ENCODE results near the gene TAF9B.

The TAF9B gene

GRCh38 chrX:78140206-78140605 is 756 bp upstream of the TAF9B start:
- no peak overlapping the region for H3K27ac ChIP-seq (ENCODE audit: low read length)
- H3K4me1 ChIP-seq (ENCODE audit: low read length): peaks cover 7% of the 10 kb centered on the region
- peak overlapping the region; percentile 70; the same call in 1 of the 2 replicates for H3K9ac ChIP-seq (ENCODE audit: low read length)
- peak overlapping the region; percentile 65 for H3K4me2 ChIP-seq (ENCODE audit: low read length)
- H3K9me3 ChIP-seq (ENCODE audit: insufficient read depth, low read length): no peaks in the 10 kb centered on the region
- H3K4me3 ChIP-seq (ENCODE audit: low read length): peak overlapping the region; percentile 97
- no peaks in the 10 kb centered on the region for H4K20me1 ChIP-seq (ENCODE audit: insufficient read depth, low read length)
- no peak for TF ChIP-seq CTCF (IDR thresholded peaks at IDR 0.05; ENCODE audit: low read depth, low read length)
- no peak for TF ChIP-seq EZH2phosphoT487 (IDR thresholded peaks at IDR 0.05; ENCODE audit: low read depth)
- no peaks in the 10 kb centered on the region for H3K27me3 ChIP-seq (ENCODE audit: low read depth, low read length)
- no peaks in the 10 kb centered on the region for H3K36me3 ChIP-seq (replicated peaks; ENCODE audit: low read depth, low read length)
- peak overlapping the region; percentile 89; the same call in 1 of the 2 replicates for H2AFZ ChIP-seq (ENCODE audit: low read depth, low read length)
- H3K79me2 ChIP-seq (ENCODE audit: low read length): no peaks in the 10 kb centered on the region

- H3K27me3 ChIP-seq (ENCODE audit: low read depth, low read length): no peaks in the 10 kb centered on the region
- peaks cover 9% of the 10 kb centered on the region for H4K20me1 ChIP-seq (ENCODE audit: insufficient read depth, low read length)
- peaks cover 39% of the 10 kb centered on the region for H3K36me3 ChIP-seq (replicated peaks; ENCODE audit: low read depth, low read length)
- no peaks in the 10 kb centered on the region for H3K4me1 ChIP-seq (ENCODE audit: low read length)
- H3K4me3 ChIP-seq (ENCODE audit: low read length): no peak overlapping the region
- no peak overlapping the region for H2AFZ ChIP-seq (ENCODE audit: low read depth, low read length)
- H3K4me2 ChIP-seq (ENCODE audit: low read length): no peak overlapping the region
- H3K79me2 ChIP-seq (ENCODE audit: low read length): no peaks in the 10 kb centered on the region
- no peak for TF ChIP-seq CTCF (IDR thresholded peaks at IDR 0.05; ENCODE audit: low read depth, low read length)
- TF ChIP-seq EZH2phosphoT487 (IDR thresholded peaks at IDR 0.05; ENCODE audit: low read depth): no peak
- no peaks in the 10 kb centered on the region for H3K9me3 ChIP-seq (ENCODE audit: insufficient read depth, low read length)
- H3K27ac ChIP-seq (ENCODE audit: low read length): no peak overlapping the region
- H3K9ac ChIP-seq (ENCODE audit: low read length): no peak overlapping the region
Observed at GRCh38 chrX:78133238-78133960, 6.1 kb downstream of the TAF9B start.

- Histone ChIP-seq H3K4me2 (ENCODE audit: low read length) (no peak overlapping the region), H3K9ac (ENCODE audit: low read length) (no peak overlapping the region), H3K36me3 (replicated peaks; ENCODE audit: low read depth, low read length) (peaks cover 56% of the 10 kb centered on the region), H4K20me1 (ENCODE audit: insufficient read depth, low read length) (peaks cover 31% of the 10 kb centered on the region), H3K79me2 (ENCODE audit: low read length) (peaks cover 4% of the 10 kb centered on the region; the same call in 1 of the 2 replicates), H3K4me3 (ENCODE audit: low read length) (no peak overlapping the region), H3K4me1 (ENCODE audit: low read length) (no peaks in the 10 kb centered on the region), H3K27me3 (ENCODE audit: low read depth, low read length) (no peaks in the 10 kb centered on the region), H3K27ac (ENCODE audit: low read length) (no peak overlapping the region), H3K9me3 (ENCODE audit: insufficient read depth, low read length) (no peaks in the 10 kb centered on the region), H2AFZ (ENCODE audit: low read depth, low read length) (no peak overlapping the region)
- no peak for TF ChIP-seq CTCF (IDR thresholded peaks at IDR 0.05; ENCODE audit: low read depth, low read length)
- no peak for TF ChIP-seq EZH2phosphoT487 (IDR thresholded peaks at IDR 0.05; ENCODE audit: low read depth)
Observed at GRCh38 chrX:78131117-78131516, 8.3 kb downstream of the TAF9B start.

- H3K27ac ChIP-seq (ENCODE audit: low read length): no peak overlapping the region
- peaks cover 58% of the 10 kb centered on the region for H3K36me3 ChIP-seq (replicated peaks; ENCODE audit: low read depth, low read length)
- H3K27me3 ChIP-seq (ENCODE audit: low read depth, low read length): no peaks in the 10 kb centered on the region
- H3K9me3 ChIP-seq (ENCODE audit: insufficient read depth, low read length): no peaks in the 10 kb centered on the region
- H3K9ac ChIP-seq (ENCODE audit: low read length): no peak overlapping the region
- H3K4me1 ChIP-seq (ENCODE audit: low read length): no peaks in the 10 kb centered on the region
- H2AFZ ChIP-seq (ENCODE audit: low read depth, low read length): no peak overlapping the region
- H3K4me2 ChIP-seq (ENCODE audit: low read length): no peak overlapping the region
- H3K79me2 ChIP-seq (ENCODE audit: low read length): peaks cover 5% of the 10 kb centered on the region; the same call in 1 of the 2 replicates
- H4K20me1 ChIP-seq (ENCODE audit: insufficient read depth, low read length): peaks cover 36% of the 10 kb centered on the region
- H3K4me3 ChIP-seq (ENCODE audit: low read length): no peak overlapping the region
- TF ChIP-seq EZH2phosphoT487 (IDR thresholded peaks at IDR 0.05; ENCODE audit: low read depth) (no peak), CTCF (IDR thresholded peaks at IDR 0.05; ENCODE audit: low read depth, low read length) (no peak)
Observed at GRCh38 chrX:78130396-78130795, 9.1 kb downstream of the TAF9B start.
